HG03108 (cell line): ENCODE measurements around the gene RRP12.
"Not testable (repeated sequence)": the region's sequence is repeated elsewhere in the genome, so short reads cannot be mapped to it uniquely, and the experiment has no call there.

Source experiments
- ATAC-seq: cut with Tn5 transposase; IDR thresholded peaks from one replicate; pipeline ENCODE4 v1.9.1; 2021; ENCODE audit warnings: moderate library complexity; ENCODE audit not compliant: unreplicated experiment

The RRP12 gene

GRCh38 chr10:97400665-97401454 lies at the start of gene RRP12:
TSS of gene RRP12 (minus strand) at chr10:97401340. CDS start at chr10:97401231, 109 bp downstream.
- peak; percentile 98 for ATAC-seq

GRCh38 chr10:97450828-97451227 lies 49.7 kb upstream of the RRP12 start:
- no peak for ATAC-seq

GRCh38 chr10:97445722-97446639 lies 44.8 kb upstream of the RRP12 start, which contains the start of the genes EXOSC1 and ZDHHC16:
TSS of gene EXOSC1 (minus strand) at chr10:97446006. CDS start at chr10:97445985, 21 bp downstream.
TSS of gene ZDHHC16 (plus strand) at chr10:97446175. CDS start at chr10:97451676, 5,501 bp downstream.
- peak; percentile 98 for ATAC-seq

GRCh38 chr10:97445357-97445721 lies 44.2 kb upstream of the RRP12 start:
- no peak for ATAC-seq

GRCh38 chr10:97444212-97444611 lies 43.1 kb upstream of the RRP12 start:
- ATAC-seq = no peak

GRCh38 chr10:97442277-97442676 lies 41.1 kb upstream of the RRP12 start:
- no peak for ATAC-seq

- ATAC-seq = no peak
These were observed 34.1 kb upstream of the RRP12 start for GRCh38 chr10:97435211-97435610.

- ATAC-seq = no peak
These were observed 33.4 kb upstream of the RRP12 start for GRCh38 chr10:97434557-97434956.

- ATAC-seq = no peak
These were observed 32.9 kb upstream of the RRP12 start for GRCh38 chr10:97434055-97434454.

- ATAC-seq = no peak
These were observed 27.4 kb upstream of the RRP12 start for GRCh38 chr10:97428572-97428981.

GRCh38 chr10:97427571-97428179 lies 26.5 kb upstream of the RRP12 start:
- ATAC-seq = no peak

GRCh38 chr10:97426776-97427570 lies 25.8 kb upstream of the RRP12 start:
- no peak for ATAC-seq

- peak; percentile 85 for ATAC-seq
These were observed 25.0 kb upstream of the RRP12 start, which contains the start of gene PGAM1 for GRCh38 chr10:97425964-97426775. TSS of gene PGAM1 (plus strand) at chr10:97426191. CDS start at chr10:97426308, 117 bp downstream.

GRCh38 chr10:97423757-97424098 lies 22.6 kb upstream of the RRP12 start:
- not testable (repeated sequence) for ATAC-seq

- no peak for ATAC-seq
These were observed 15.4 kb upstream of the RRP12 start for GRCh38 chr10:97416565-97416964.

- no peak for ATAC-seq
These were observed 11.8 kb upstream of the RRP12 start for GRCh38 chr10:97412891-97413304.

GRCh38 chr10:97411406-97411805 lies 10.3 kb upstream of the RRP12 start:
- ATAC-seq = no peak

GRCh38 chr10:97408496-97408992 lies 7.4 kb upstream of the RRP12 start:
- no peak for ATAC-seq

- no peak for ATAC-seq
These were observed 6.8 kb upstream of the RRP12 start for GRCh38 chr10:97407952-97408248.
